Caco-2 (cell line): ENCODE measurements around the gene PTK7. TPM values are rescaled to one million over a fixed set of nuclear protein-coding genes. Genes with fewer than 3 reads are reported as not detected.

Source experiments
- BruUV-seq: library from RNA; stranded (reverse); fragments of 400-500 nt; replicated peaks from 2 replicates; lab custom pipeline; 2021; lab: Mats Ljungman, UMichigan
- CTCF ChIA-PET: fragments of 300-600 bp; sonication (Branson Sonifier 250); formaldehyde crosslinking; loops from one replicate; lab custom pipeline; 2022; ENCODE audit warnings: antibody characterized with exemption; lab: Charles Lee
- POLR2A ChIA-PET: fragments of 300-600 bp; sonication (Branson Sonifier 250); formaldehyde crosslinking; loops from one replicate; lab custom pipeline; 2022; ENCODE audit warnings: antibody characterized with exemption; lab: Charles Lee
- DNase-seq, 2 experiments: peaks; one replicate each; pipeline versions ENCODE4 v3.0.0 to v3.0.0-alpha.2; 2020 to 2022
- H3K27me3 ChIP-seq: replicated peaks from 2 replicates; pipeline ENCODE4 v1.6.0; 2011; ENCODE audit warnings: low read length; ENCODE audit not compliant: control insufficient read depth, insufficient read depth
- H3K36me3 ChIP-seq: 2 replicates; pipeline ENCODE4 v1.5.1; 2011; ENCODE audit warnings: low read length; ENCODE audit not compliant: control insufficient read depth, insufficient read depth
- H3K4me1 ChIP-seq: fragments of 250-450 bp; sonication (Bioruptor Pico); 2 replicates; pipeline ENCODE4 v1.5.1; 2020; ENCODE audit warnings: mild to moderate bottlenecking
- H3K4me3 ChIP-seq: 2 replicates; pipeline ENCODE4 v1.5.1; 2011; ENCODE audit warnings: low read depth, mild to moderate bottlenecking, control low read depth, low read length
- H3K9me3 ChIP-seq: fragments of 250-450 bp; sonication (Bioruptor Pico); 2 replicates; pipeline ENCODE4 v1.5.1; 2020; ENCODE audit warnings: mild to moderate bottlenecking, moderate library complexity
- H3K27ac Mint-ChIP-seq: one replicate; pipeline ENCODE4 v1.8.0; 2022; ENCODE audit warnings: mixed read lengths; ENCODE audit not compliant: unreplicated experiment
- H3K27me3 Mint-ChIP-seq: one replicate; pipeline ENCODE4 v1.8.0; 2022; ENCODE audit warnings: mixed read lengths; ENCODE audit not compliant: insufficient read depth, unreplicated experiment
- H3K36me3 Mint-ChIP-seq: one replicate; pipeline ENCODE4 v1.8.0; 2022; ENCODE audit warnings: mild to moderate bottlenecking, mixed read lengths; ENCODE audit not compliant: insufficient read depth, unreplicated experiment
- H3K4me1 Mint-ChIP-seq: one replicate; pipeline ENCODE4 v1.8.0; 2022; ENCODE audit warnings: low read depth, mixed read lengths; ENCODE audit not compliant: unreplicated experiment
- H3K4me3 Mint-ChIP-seq: one replicate; pipeline ENCODE4 v1.8.0; 2022; ENCODE audit warnings: mild to moderate bottlenecking, moderate library complexity, mixed read lengths; ENCODE audit not compliant: unreplicated experiment
- H3K9me3 Mint-ChIP-seq: one replicate; pipeline ENCODE4 v1.8.0; 2022; ENCODE audit warnings: mixed read lengths; ENCODE audit not compliant: unreplicated experiment
- CTCF ChIP-seq, 2 experiments: fragments of 200-600 bp in 1 of 2; IDR thresholded peaks; 1 replicate in 1 of 2; 2 replicates in 1 of 2; pipeline versions ENCODE4 v1.5.1 to v1.8.0; 2011 to 2022; ENCODE audit warnings: antibody characterized with exemption in 1 of 2, control low read depth in 1 of 2, inconsistent platforms in 1 of 2, low read depth in 1 of 2, low read length in 1 of 2, mild to moderate bottlenecking in 1 of 2, moderate library complexity in 1 of 2; ENCODE audit not compliant: insufficient read depth in 1 of 2, severe bottlenecking in 1 of 2, unreplicated experiment in 1 of 2
- intact Hi-C: fragments of 100-400 bp; cut with micrococcal nuclease; formaldehyde crosslinking; loops from one replicate; pipeline ENCODE4 v1.10.0; 2022; ENCODE audit not compliant: unreplicated experiment
- total RNA-seq: library from RNA; stranded (reverse); gene quantifications from 2 replicates; pipeline ENCODE4 v1.2.3, GENCODE V29; 2022

The PTK7 gene
- total RNA-seq, 1 experiment from 2014 or later, result 180 TPM

- H3K27me3 ChIP-seq, result no peaks in the 10 kb centered on the region
- intact Hi-C loops, result loop anchor here (5.0 kb wide), 1 partner anchor 149 kb away; no protein-coding TSS in a partner anchor
- H3K9me3 ChIP-seq, result no peaks in the 10 kb centered on the region
- Mint-ChIP-seq H3K27me3 (no peaks in the 10 kb centered on the region), H3K9me3 (no peaks in the 10 kb centered on the region), H3K27ac (no peak overlapping the region), H3K4me1 (peaks cover 29% of the 10 kb centered on the region), H3K4me3 (no peak overlapping the region), H3K36me3 (peaks cover 71% of the 10 kb centered on the region)
- POLR2A ChIA-PET, result no interaction called here
- H3K4me3 ChIP-seq, result no peak overlapping the region
- H3K4me1 ChIP-seq, result peaks cover 20% of the 10 kb centered on the region
- DNase-seq, result no peak
- CTCF ChIA-PET, result no interaction called here
- TF ChIP-seq CTCF (IDR thresholded peaks at IDR 0.05; ENCODE audit: insufficient read depth in 1 of 2, low read depth in 1 of 2, low read length in 1 of 2, severe bottlenecking in 1 of 2, unreplicated experiment in 1 of 2), result no peak
- no TSS peak for BruUV-seq
- H3K36me3 ChIP-seq, result peaks cover 2% of the 10 kb centered on the region; the same call in 1 of the 2 replicates
Measured at GRCh38 chr6:43050981-43051380, 25.1 kb upstream of the PTK7 start.

GRCh38 chr6:43052225-43052841 lies 23.8 kb upstream of the PTK7 start:
- POLR2A ChIA-PET, result no interaction called here
- H3K27me3 Mint-ChIP-seq, result no peaks in the 10 kb centered on the region
- DNase-seq, result no peak
- Histone ChIP-seq H3K4me3 (peak overlapping the region; percentile 71), H3K9me3 (no peaks in the 10 kb centered on the region), H3K27me3 (no peaks in the 10 kb centered on the region), H3K36me3 (peaks cover 2% of the 10 kb centered on the region; the same call in 1 of the 2 replicates), H3K4me1 (peaks cover 20% of the 10 kb centered on the region)
- CTCF ChIA-PET, result interaction anchor here (0.6 kb wide), 1 partner anchor 111 kb away, joined by 4 read pairs; no protein-coding TSS in a partner anchor
- H3K4me1 Mint-ChIP-seq, result peaks cover 30% of the 10 kb centered on the region
- intact Hi-C loops, result loop anchor here (5.0 kb wide), 1 partner anchor 150 kb away; no protein-coding TSS in a partner anchor
- peak overlapping the region; percentile 100 for H3K4me3 Mint-ChIP-seq
- no TSS peak for BruUV-seq
- no peaks in the 10 kb centered on the region for H3K9me3 Mint-ChIP-seq
- peak overlapping the region; percentile 97 for H3K27ac Mint-ChIP-seq
- H3K36me3 Mint-ChIP-seq, result peaks cover 79% of the 10 kb centered on the region
- no peak for TF ChIP-seq CTCF (IDR thresholded peaks at IDR 0.05; ENCODE audit: insufficient read depth in 1 of 2, low read depth in 1 of 2, low read length in 1 of 2, severe bottlenecking in 1 of 2, unreplicated experiment in 1 of 2)

GRCh38 chr6:43052842-43053544 lies 23.1 kb upstream of the PTK7 start:
- H3K27ac Mint-ChIP-seq, result peak overlapping the region; percentile 97
- no peaks in the 10 kb centered on the region for H3K27me3 ChIP-seq
- TF ChIP-seq CTCF (IDR thresholded peaks at IDR 0.05; ENCODE audit: insufficient read depth in 1 of 2, low read depth in 1 of 2, low read length in 1 of 2, severe bottlenecking in 1 of 2, unreplicated experiment in 1 of 2), result no peak
- intact Hi-C loops, result loop anchor here (5.0 kb wide), 1 partner anchor 151 kb away; no protein-coding TSS in a partner anchor
- peaks cover 2% of the 10 kb centered on the region; the same call in 1 of the 2 replicates for H3K36me3 ChIP-seq
- H3K4me3 Mint-ChIP-seq, result peak overlapping the region; percentile 100
- peak overlapping the region; percentile 71 for H3K4me3 ChIP-seq
- ChIA-PET CTCF (interaction anchor here (1.0 kb wide), 1 partner anchor 91 kb away, joined by 5 read pairs; no protein-coding TSS in a partner anchor), POLR2A (interaction anchor here (1.0 to 1.1 kb wide), 4 partner anchors 23 to 118 kb away, joined by 3 to 7 read pairs (median 4); partner anchors contain the start of gene RRP36)
- BruUV-seq, result TSS peak; percentile 19
- H3K4me1 ChIP-seq, result peaks cover 20% of the 10 kb centered on the region
- H3K36me3 Mint-ChIP-seq, result peaks cover 78% of the 10 kb centered on the region
- no peaks in the 10 kb centered on the region for H3K9me3 Mint-ChIP-seq
- H3K9me3 ChIP-seq, result no peaks in the 10 kb centered on the region
- DNase-seq, result peak; percentile 43 to 47
- peaks cover 31% of the 10 kb centered on the region for H3K4me1 Mint-ChIP-seq
- H3K27me3 Mint-ChIP-seq, result no peaks in the 10 kb centered on the region
